Measurements from ENCODE around the gene ZFYVE28. TPM values are rescaled to one million over a fixed set of nuclear protein-coding genes. Genes with fewer than 3 reads are reported as not detected.

ZFYVE28 gene
- total RNA-seq, 1 donor from 2014 or later, result 11.3 TPM

DNA sequence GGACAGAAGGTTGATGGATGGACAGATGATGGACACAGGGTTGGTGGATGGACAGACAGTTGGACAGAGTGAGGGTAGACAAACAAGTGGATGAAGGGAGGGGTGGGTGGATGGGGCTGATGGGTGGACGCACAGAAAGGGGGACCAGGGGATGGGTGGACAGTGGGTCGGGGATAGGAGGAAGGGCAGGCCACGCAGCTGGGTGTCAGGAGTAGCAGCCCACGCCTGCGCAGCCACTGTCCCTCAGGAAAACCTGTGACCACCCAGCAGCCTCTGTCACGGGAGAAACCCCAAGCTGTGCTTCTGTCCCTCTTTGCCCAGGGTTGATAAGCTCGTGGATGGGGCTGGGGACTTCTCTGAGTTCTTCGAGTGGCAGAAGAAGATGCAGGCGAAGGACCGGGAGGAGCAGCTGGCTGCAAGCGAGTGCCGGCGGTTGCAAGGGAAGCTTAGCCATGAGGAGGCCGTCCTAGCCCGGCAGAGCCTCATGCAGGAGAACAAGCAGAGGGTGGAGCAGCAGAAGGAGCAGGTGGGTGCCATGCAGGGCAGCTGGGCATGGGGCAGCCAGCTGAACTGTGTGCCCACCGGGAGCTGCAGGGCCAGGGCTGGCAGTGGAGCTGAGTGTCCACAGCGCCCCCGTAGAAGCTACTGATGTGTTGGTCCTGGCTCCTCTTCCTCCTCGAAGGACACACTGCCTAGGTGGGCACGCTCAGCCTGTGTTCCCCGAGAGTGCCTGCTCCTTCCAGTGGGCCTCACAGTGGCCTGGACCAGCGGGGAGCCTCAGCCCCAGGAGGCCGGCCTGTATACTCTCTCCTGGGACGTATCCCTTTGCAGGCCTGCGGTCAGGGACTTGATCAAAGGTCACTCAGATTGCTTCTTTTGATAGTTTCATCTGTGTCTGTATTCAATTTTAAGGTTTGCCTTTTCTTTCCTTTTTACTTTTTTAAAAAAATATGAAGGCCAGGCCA lies 33.7 kb upstream of the ZFYVE28 start:
- H3K27ac ChIP-seq, result no peak overlapping the region
- intact Hi-C loops (cut with DNase I), result no loop called here
- TF ChIP-seq POLR2AphosphoS5 (IDR thresholded peaks at IDR 0.05; ENCODE audit: insufficient read depth in 1 of 2, low read depth in 1 of 2), result no peak
- TF ChIP-seq, protein P1, sequence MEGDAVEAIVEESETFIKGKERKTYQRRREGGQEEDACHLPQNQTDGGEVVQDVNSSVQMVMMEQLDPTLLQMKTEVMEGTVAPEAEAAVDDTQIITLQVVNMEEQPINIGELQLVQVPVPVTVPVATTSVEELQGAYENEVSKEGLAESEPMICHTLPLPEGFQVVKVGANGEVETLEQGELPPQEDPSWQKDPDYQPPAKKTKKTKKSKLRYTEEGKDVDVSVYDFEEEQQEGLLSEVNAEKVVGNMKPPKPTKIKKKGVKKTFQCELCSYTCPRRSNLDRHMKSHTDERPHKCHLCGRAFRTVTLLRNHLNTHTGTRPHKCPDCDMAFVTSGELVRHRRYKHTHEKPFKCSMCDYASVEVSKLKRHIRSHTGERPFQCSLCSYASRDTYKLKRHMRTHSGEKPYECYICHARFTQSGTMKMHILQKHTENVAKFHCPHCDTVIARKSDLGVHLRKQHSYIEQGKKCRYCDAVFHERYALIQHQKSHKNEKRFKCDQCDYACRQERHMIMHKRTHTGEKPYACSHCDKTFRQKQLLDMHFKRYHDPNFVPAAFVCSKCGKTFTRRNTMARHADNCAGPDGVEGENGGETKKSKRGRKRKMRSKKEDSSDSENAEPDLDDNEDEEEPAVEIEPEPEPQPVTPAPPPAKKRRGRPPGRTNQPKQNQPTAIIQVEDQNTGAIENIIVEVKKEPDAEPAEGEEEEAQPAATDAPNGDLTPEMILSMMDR (IDR thresholded peaks at IDR 0.05), result no peak
- TF ChIP-seq POLR2A (IDR thresholded peaks at IDR 0.05), result no peak
- DNase-seq (ENCODE audit: extremely low spot score in 2 of 2), result no peak
- no peaks in the 10 kb centered on the region for H3K4me1 ChIP-seq
- no peaks in the 10 kb centered on the region for H3K36me3 ChIP-seq
- H3K27me3 ChIP-seq, result no peaks in the 10 kb centered on the region
- no peaks in the 10 kb centered on the region for H3K9me3 ChIP-seq
- H3K4me3 ChIP-seq, result no peak overlapping the region

DNA sequence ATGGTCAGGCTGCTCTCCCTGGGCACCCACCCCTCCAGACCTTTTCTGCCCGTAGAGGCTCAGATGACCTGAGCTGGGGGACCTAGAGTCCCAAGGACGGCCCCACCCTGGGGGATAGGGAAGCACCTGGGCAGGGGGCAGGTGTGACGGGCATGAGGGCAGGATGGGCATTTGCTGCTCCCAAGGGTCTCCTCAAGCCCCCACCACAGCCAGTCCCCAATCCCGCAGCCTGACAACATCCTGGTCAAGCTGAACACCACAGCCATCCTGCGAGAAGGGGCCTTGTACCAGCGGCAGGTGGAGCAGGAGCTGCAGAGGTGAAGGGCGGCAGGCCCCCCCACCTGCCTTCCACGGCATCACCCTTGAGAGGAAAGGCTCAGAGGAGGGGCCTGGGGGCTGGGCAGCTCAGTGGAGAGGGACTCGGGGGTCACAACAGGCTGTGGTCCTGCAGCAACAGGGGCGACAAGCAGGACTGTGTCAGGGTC lies 32.6 kb upstream of the ZFYVE28 start:
- TF ChIP-seq, protein P1 (IDR thresholded peaks at IDR 0.05), result no peak
- no peak for TF ChIP-seq POLR2A (IDR thresholded peaks at IDR 0.05)
- TF ChIP-seq POLR2AphosphoS5 (IDR thresholded peaks at IDR 0.05; ENCODE audit: insufficient read depth in 1 of 2, low read depth in 1 of 2), result no peak
- H3K9me3 ChIP-seq, result no peaks in the 10 kb centered on the region
- H3K36me3 ChIP-seq, result no peaks in the 10 kb centered on the region
- DNase-seq (ENCODE audit: extremely low spot score in 2 of 2), result no peak
- no peak overlapping the region for H3K27ac ChIP-seq
- H3K4me1 ChIP-seq, result no peaks in the 10 kb centered on the region
- H3K27me3 ChIP-seq, result no peaks in the 10 kb centered on the region
- no peak overlapping the region for H3K4me3 ChIP-seq
- intact Hi-C loops (cut with DNase I), result no loop called here

DNA sequence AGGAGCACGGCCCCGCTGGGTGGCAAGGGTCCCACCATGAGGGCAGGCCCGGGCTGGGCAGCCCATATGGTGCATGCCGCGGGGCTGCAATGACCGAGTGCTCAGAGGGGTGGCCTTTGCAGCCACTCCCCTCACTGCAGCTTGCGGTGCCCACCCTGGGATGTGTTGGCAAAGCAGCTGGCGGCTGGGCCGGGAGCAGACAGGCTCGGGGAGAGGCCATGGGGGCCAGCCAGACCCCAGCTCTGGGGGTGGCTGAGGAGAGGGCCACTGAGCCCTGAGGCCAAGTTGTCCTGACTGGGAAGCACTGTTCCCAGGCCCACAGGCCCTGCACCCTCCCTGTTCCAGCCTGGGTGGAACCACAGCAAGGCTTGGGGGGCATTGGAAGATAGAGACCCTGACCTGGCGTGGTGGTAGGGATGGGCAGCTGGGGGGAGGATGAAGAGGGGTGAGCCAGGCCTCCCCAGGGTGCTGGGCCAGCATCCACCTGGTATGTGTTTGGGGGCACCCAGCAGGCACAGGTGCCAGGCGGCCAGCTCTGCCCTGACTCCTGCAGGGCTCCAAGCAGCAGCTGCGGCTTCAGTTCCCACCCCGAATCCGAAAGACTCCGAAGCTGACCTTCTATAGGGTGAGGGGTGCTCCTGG lies 32.1 kb upstream of the ZFYVE28 start:
- no peak overlapping the region for H3K27ac ChIP-seq
- no peaks in the 10 kb centered on the region for H3K27me3 ChIP-seq
- no peaks in the 10 kb centered on the region for H3K36me3 ChIP-seq
- H3K4me3 ChIP-seq, result no peak overlapping the region
- TF ChIP-seq POLR2A (IDR thresholded peaks at IDR 0.05), result no peak
- no peak for TF ChIP-seq POLR2AphosphoS5 (IDR thresholded peaks at IDR 0.05; ENCODE audit: insufficient read depth in 1 of 2, low read depth in 1 of 2)
- no peak for DNase-seq (ENCODE audit: extremely low spot score in 2 of 2)
- no peaks in the 10 kb centered on the region for H3K9me3 ChIP-seq
- intact Hi-C loops (cut with DNase I), result no loop called here
- H3K4me1 ChIP-seq, result no peaks in the 10 kb centered on the region

DNA sequence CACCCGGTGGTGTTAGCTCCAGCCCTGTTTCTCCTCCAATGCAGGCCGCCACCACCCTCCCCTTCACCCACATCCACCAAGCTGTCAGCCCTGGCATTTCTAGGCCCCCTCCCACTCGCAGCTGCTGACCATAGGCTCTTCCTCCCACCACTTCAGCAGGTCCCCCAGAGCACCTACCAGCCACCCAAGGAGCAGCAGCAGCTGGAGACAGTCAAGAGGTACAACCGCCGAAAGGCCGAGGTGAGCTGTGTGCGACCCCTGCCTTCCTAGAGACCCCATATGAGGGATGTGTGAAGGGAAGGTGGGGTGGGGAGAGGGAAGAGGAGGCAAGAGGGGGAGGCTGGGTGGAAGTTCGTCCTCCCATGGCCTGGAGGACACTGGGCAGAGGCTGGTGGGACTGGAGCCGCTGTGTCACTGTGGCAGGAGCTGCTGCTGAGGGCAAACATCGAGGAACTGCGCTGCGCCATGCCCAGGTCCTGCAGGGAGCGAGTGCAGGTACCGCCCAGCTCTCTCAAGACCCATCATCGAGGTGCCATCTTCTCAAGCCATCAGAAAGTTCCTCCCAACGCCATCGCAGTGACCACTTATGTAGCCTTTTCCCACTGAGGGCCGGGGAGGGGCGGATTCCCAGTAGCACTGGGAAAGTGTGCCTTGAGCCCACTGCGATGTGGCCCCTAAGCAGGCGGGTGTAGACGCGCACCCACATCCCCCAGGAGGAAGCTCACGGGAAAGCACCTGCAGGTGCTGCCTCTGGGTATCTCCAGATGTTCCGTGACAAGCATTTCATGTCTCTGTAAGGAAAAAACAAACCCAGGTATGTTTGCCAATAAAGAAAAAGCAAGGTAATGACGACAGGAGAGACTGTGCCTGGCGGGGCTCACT lies 31.3 kb upstream of the ZFYVE28 start:
- TF ChIP-seq POLR2AphosphoS5 (IDR thresholded peaks at IDR 0.05; ENCODE audit: insufficient read depth in 1 of 2, low read depth in 1 of 2) (no peak), POLR2A (IDR thresholded peaks at IDR 0.05) (no peak)
- TF ChIP-seq, protein P1 (IDR thresholded peaks at IDR 0.05), result no peak
- Histone ChIP-seq H3K27me3 (no peaks in the 10 kb centered on the region), H3K4me1 (no peaks in the 10 kb centered on the region), H3K36me3 (no peaks in the 10 kb centered on the region), H3K4me3 (no peak overlapping the region), H3K9me3 (no peaks in the 10 kb centered on the region), H3K27ac (no peak overlapping the region)
- DNase-seq (ENCODE audit: extremely low spot score in 2 of 2), result no peak
- intact Hi-C loops (cut with DNase I), result no loop called here

DNA sequence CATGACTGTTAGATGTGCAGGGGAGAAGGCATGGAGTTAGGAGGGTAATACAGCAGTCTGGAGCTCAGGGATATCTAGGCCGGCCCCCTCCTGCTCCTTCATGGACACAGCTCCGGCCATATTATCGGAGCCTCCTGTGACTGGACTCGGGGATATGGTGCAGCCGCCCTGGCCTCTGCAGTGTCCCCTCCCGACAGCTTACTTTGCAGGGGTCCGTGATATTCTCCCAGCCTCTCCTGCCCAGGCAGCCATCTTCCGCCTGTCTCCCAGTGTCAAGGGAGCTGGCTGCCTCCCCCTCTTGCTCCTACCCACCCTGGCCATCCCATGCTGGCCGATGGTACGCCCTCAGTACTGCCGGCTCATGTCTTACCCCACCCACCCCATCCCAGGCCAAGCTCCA lies 30.6 kb upstream of the ZFYVE28 start:
- Histone ChIP-seq H3K27ac (no peak overlapping the region), H3K36me3 (no peaks in the 10 kb centered on the region), H3K4me1 (no peaks in the 10 kb centered on the region), H3K9me3 (no peaks in the 10 kb centered on the region), H3K4me3 (no peak overlapping the region), H3K27me3 (no peaks in the 10 kb centered on the region)
- intact Hi-C loops (cut with DNase I), result no loop called here
- TF ChIP-seq, protein P1 (IDR thresholded peaks at IDR 0.05), result no peak
- DNase-seq (ENCODE audit: extremely low spot score in 2 of 2), result no peak

Measured in vagina (tissue), 2 donors.